Left ventricle myocardium inferior (tissue), 1 donor: ENCODE data around the gene STAG3. TPM values are rescaled to one million over a fixed set of nuclear protein-coding genes. Genes with fewer than 3 reads are reported as not detected.

ENCODE experiments used
- DNase-seq: peaks from one replicate; pipeline ENCODE4 v3.0.0-alpha.2; 2020
- H3K27ac ChIP-seq: fragments of 200-600 bp; replicated peaks from 2 replicates; pipeline ENCODE4 v1.8.0; 2021
- H3K27me3 ChIP-seq: fragments of 200-600 bp; 2 replicates; pipeline ENCODE4 v1.8.0; 2021; ENCODE audit warnings: low read depth
- H3K36me3 ChIP-seq: fragments of 200-600 bp; 2 replicates; pipeline ENCODE4 v1.8.0; 2021
- H3K4me1 ChIP-seq: fragments of 200-600 bp; 2 replicates; pipeline ENCODE4 v1.8.0; 2021
- H3K4me3 ChIP-seq: fragments of 200-600 bp; 2 replicates; pipeline ENCODE4 v1.8.0; 2021; ENCODE audit warnings: mild to moderate bottlenecking, moderate library complexity
- H3K9me3 ChIP-seq: fragments of 200-600 bp; replicated peaks from 2 replicates; pipeline ENCODE4 v1.8.0; 2021
- intact Hi-C: fragments of 100-400 bp; cut with micrococcal nuclease; formaldehyde crosslinking; loops from one replicate; pipeline ENCODE4 v1.11.0; 2022
- total RNA-seq: library from RNA; stranded (reverse); fragmentation: NEBNext Ultra II Directional; extraction: Animal tissue kit (Norgen Biotek cat#: 25700); gene quantifications from one replicate; pipeline ENCODE4 v1.2.1, GENCODE V29; 2021
- TF ChIP-seq, protein P1 (sequence below): fragments of 200-600 bp; IDR thresholded peaks from 2 replicates; pipeline ENCODE4 v1.8.0; 2021; ENCODE audit warnings: antibody characterized with exemption, mild to moderate bottlenecking, borderline replicate concordance
- donor health status: DM: no; HTN: yes; CAD: no; lungs with severe emphysema.

Gene STAG3
- total RNA-seq, 1 donor from 2014 or later, result 0.74 TPM

DNA sequence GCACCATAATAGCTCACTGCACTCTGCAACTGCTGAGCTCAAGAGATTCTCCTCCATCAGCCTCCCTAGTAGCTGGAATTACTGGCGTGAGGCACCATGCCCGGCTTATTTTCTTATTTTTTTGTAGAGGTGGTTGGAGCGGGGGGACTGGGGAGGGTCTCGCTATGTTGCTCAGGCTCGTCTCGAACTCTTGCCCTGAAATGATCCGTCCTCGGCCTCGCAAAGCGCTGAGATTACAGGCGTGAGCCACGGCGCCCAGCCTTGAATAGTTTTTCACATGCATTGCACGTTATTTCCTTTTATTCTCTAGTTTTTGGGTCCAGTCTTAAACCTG lies 29.5 kb upstream of the STAG3 start:
- no peaks in the 10 kb centered on the region for H3K9me3 ChIP-seq
- intact Hi-C loops, result no loop called here
- no peak for DNase-seq
- peaks cover 1% of the 10 kb centered on the region for H3K36me3 ChIP-seq
- TF ChIP-seq, protein P1, sequence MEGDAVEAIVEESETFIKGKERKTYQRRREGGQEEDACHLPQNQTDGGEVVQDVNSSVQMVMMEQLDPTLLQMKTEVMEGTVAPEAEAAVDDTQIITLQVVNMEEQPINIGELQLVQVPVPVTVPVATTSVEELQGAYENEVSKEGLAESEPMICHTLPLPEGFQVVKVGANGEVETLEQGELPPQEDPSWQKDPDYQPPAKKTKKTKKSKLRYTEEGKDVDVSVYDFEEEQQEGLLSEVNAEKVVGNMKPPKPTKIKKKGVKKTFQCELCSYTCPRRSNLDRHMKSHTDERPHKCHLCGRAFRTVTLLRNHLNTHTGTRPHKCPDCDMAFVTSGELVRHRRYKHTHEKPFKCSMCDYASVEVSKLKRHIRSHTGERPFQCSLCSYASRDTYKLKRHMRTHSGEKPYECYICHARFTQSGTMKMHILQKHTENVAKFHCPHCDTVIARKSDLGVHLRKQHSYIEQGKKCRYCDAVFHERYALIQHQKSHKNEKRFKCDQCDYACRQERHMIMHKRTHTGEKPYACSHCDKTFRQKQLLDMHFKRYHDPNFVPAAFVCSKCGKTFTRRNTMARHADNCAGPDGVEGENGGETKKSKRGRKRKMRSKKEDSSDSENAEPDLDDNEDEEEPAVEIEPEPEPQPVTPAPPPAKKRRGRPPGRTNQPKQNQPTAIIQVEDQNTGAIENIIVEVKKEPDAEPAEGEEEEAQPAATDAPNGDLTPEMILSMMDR, result no peak
- H3K27me3 ChIP-seq, result no peaks in the 10 kb centered on the region
- peaks cover 24% of the 10 kb centered on the region for H3K4me1 ChIP-seq
- peak overlapping the region; percentile 88 for H3K4me3 ChIP-seq
- peak overlapping the region; percentile 90 for H3K27ac ChIP-seq

DNA sequence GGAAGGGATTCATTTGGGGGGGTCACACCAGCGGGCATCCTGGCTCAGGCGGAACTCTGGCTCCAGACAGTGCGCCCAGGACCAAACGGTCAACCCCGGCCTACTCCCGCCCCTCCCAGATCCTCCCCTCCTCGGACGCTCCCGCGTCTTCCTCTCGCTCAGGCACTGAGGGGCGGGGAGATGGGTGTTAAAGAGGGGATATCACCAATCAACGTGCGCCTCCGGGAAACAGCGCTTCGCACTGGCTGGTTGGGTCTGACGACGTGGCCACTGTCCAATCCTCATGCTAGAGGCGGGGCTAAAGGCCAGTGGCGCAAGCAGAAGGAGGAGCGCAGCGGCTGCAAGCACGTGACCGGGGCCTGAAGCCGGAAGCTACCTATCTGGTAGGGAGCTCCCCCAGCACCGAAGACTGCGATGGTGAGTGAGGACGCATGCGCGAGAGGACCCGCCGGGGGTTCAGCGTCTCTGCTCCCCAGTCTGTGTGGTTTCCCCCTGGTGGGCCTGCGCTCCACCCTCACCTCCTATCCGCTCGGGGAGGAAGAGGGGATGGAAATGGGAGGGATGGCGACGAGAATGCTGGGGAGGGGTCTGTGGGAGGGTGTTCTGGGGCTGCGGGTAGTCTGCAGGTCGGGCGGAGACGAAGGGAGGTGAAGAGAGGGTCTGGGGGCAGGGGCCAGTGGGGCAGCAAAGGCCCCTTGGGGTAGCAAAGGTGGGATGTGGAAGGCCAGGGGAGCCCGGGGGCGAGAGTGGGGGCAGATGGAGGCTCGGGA lies 29.0 kb upstream of the STAG3 start, which contains the start of gene LAMTOR4:
Gene LAMTOR4, plus strand, starts transcription at position 360 of the 770 bp plus-strand sequence. Its CDS starts 55 bp downstream, at position 415.
- Histone ChIP-seq H3K4me3 (peak within 1 kb of the TSS; percentile 88), H3K27ac (peak within 1 kb of the TSS; percentile 90), H3K9me3 (no peaks in the 10 kb centered on the region), H3K36me3 (peaks cover 7% of the 10 kb centered on the region), H3K4me1 (peaks cover 24% of the 10 kb centered on the region), H3K27me3 (no peaks in the 10 kb centered on the region)
- DNase-seq, result peak; percentile 98
- intact Hi-C loops, result no loop called here
- TF ChIP-seq, protein P1, result peak; percentile 16

DNA sequence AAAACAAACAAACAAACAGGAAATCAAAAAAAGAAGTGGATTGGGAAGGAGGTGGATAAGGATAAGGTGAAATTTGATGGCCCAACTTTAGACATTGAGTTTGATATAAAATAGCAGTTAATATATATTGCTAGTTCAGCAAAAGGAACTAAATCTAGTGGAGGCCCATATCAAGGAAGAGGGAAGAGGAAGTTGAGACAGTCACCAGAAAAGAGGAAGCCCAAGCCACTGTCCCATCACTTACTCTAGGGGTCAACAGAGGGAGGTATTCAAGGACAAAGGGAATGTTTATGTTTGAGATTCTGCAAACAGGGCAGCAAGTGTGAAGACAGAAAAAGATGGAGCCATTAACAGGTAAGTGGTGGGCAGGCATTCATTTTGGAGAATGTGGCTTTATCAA lies 25.3 kb upstream of the STAG3 start:
- intact Hi-C loops, result no loop called here
- Histone ChIP-seq H3K4me3 (no peak overlapping the region), H3K9me3 (no peaks in the 10 kb centered on the region), H3K27me3 (no peaks in the 10 kb centered on the region), H3K36me3 (peaks cover 37% of the 10 kb centered on the region), H3K4me1 (peaks cover 32% of the 10 kb centered on the region), H3K27ac (peak overlapping the region; percentile 33)
- DNase-seq, result no peak
- TF ChIP-seq, protein P1, result no peak

DNA sequence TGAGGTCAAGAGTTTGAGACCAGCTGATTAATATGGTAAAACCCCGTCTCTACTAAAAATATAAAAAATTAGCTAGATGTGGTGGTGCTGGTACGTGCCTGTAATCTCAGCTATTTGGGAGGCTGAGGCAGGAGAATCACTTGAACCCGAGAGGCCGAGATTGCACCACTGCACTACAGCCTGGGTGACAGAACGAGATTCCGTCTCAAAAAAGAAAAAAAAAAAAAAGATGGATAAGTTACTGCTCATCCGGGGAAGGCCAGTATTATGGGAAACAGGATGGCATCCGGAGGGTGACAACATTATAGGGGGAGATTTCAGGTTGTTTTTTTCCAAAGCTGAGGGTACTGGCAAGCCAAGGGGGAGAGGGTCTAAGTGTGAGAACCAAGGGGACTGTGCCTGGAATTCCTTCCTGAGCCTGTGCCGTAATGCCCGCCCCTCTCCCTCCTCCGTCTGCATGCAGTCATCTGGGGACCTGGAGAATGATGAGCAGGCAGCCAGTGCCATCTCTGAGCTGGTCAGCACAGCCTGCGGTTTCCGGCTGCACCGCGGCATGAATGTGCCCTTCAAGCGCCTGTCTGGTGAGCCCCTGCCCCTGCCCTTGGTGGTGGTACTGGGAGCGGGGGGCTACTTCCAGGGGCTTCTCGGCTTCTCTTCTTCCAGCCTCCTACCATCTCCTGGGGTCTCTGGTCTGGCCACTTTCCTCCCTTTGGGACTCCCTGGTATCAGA lies 24.6 kb upstream of the STAG3 start:
- H3K27me3 ChIP-seq, result no peaks in the 10 kb centered on the region
- no peak for DNase-seq
- TF ChIP-seq, protein P1, result no peak
- intact Hi-C loops, result no loop called here
- H3K36me3 ChIP-seq, result peaks cover 37% of the 10 kb centered on the region
- no peaks in the 10 kb centered on the region for H3K9me3 ChIP-seq
- H3K4me1 ChIP-seq, result peaks cover 36% of the 10 kb centered on the region
- H3K4me3 ChIP-seq, result no peak overlapping the region
- no peak overlapping the region for H3K27ac ChIP-seq

DNA sequence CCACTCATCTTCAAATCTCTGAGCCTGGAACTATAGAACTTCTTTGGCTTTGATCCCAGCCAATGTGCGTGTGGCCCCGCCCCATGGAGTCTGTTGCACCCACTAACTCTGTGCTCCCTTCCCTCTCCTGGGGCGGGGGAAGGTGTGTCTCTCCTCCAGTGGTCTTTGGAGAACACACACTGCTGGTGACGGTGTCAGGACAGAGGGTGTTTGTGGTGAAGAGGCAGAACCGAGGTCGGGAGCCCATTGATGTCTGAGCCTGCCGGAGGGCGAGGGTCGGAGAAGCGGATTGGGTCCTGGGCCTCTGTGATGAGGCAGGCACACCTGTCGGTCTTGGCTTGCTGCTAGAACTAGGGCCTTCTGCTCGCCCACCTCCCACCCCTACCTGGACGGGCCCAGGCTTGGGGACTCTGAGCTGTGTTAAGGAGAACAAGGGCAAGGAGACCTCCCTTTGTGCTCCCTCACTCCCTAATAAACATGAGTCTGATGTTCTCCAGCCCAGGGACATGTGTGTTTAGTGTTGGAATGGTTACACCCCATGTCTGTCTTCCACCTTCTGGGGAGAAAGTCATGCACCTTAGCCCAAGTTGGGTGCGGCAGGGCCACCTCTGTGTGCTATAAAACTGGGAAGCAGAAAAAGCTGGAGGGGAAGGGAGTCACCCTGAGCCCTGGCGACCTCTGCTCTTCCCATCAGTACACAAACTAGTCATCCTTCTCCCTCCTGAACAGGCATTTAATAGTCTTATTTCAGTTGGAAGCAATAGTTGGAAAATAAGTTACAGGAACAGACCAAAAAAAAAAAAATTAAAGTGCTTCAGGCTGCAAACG lies 23.8 kb upstream of the STAG3 start:
- no peak for DNase-seq
- intact Hi-C loops, result no loop called here
- no peaks in the 10 kb centered on the region for H3K27me3 ChIP-seq
- H3K4me1 ChIP-seq, result peaks cover 39% of the 10 kb centered on the region
- TF ChIP-seq, protein P1, result no peak
- H3K36me3 ChIP-seq, result peaks cover 37% of the 10 kb centered on the region
- no peaks in the 10 kb centered on the region for H3K9me3 ChIP-seq
- no peak overlapping the region for H3K27ac ChIP-seq
- H3K4me3 ChIP-seq, result no peak overlapping the region
